Nephron progenitor cell (in vitro differentiated cells): ENCODE results near the gene SMARCD3.

ENCODE experiments used
- DNase-seq: peaks from one replicate; pipeline ENCODE4 v3.0.0; 2021
- H3K27ac Mint-ChIP-seq: 2 replicates; pipeline ENCODE4 v1.8.0; 2021; ENCODE audit warnings: mild to moderate bottlenecking, moderate library complexity, mixed read lengths
- H3K27me3 Mint-ChIP-seq: 2 replicates; pipeline ENCODE4 v1.8.0; 2021; ENCODE audit warnings: mild to moderate bottlenecking, low read depth, mixed read lengths; ENCODE audit not compliant: poor library complexity
- H3K36me3 Mint-ChIP-seq: 2 replicates; pipeline ENCODE4 v1.8.0; 2021; ENCODE audit warnings: low read depth, mixed read lengths
- H3K4me1 Mint-ChIP-seq: 2 replicates; pipeline ENCODE4 v1.8.0; 2021; ENCODE audit warnings: mixed read lengths
- H3K4me3 Mint-ChIP-seq: 2 replicates; pipeline ENCODE4 v1.8.0; 2021; ENCODE audit warnings: mild to moderate bottlenecking, moderate library complexity, mixed read lengths
- H3K9me3 Mint-ChIP-seq: 2 replicates; pipeline ENCODE4 v1.8.0; 2021; ENCODE audit warnings: mild to moderate bottlenecking, moderate library complexity, mixed read lengths
- CTCF ChIP-seq: fragments of 200-600 bp; sonication (generic); IDR thresholded peaks from 2 replicates; pipeline ENCODE4 v1.5.0; 2021; ENCODE audit warnings: antibody characterized with exemption

SMARCD3 gene

GRCh38 chr7:151271699-151272355, 23.3 kb upstream of the SMARCD3 start:
- no peak for DNase-seq
- Mint-ChIP-seq H3K36me3 (no peaks in the 10 kb centered on the region), H3K9me3 (no peaks in the 10 kb centered on the region), H3K27ac (no peak overlapping the region), H3K4me3 (no peak overlapping the region), H3K27me3 (peaks cover 36% of the 10 kb centered on the region), H3K4me1 (no peaks in the 10 kb centered on the region)
- TF ChIP-seq CTCF = no peak

GRCh38 chr7:151269511-151269910, 21.0 kb upstream of the SMARCD3 start:
- Mint-ChIP-seq H3K4me1 (no peaks in the 10 kb centered on the region), H3K27me3 (peaks cover 15% of the 10 kb centered on the region), H3K36me3 (no peaks in the 10 kb centered on the region), H3K4me3 (no peak overlapping the region), H3K27ac (peak overlapping the region; percentile 25), H3K9me3 (no peaks in the 10 kb centered on the region)
- TF ChIP-seq CTCF = no peak
- DNase-seq = no peak

- no peaks in the 10 kb centered on the region for H3K9me3 Mint-ChIP-seq
- H3K4me3 Mint-ChIP-seq = no peak overlapping the region
- peaks cover 37% of the 10 kb centered on the region for H3K27me3 Mint-ChIP-seq
- no peaks in the 10 kb centered on the region for H3K36me3 Mint-ChIP-seq
- no peak for DNase-seq
- TF ChIP-seq CTCF = no peak
- H3K27ac Mint-ChIP-seq = no peak overlapping the region
- H3K4me1 Mint-ChIP-seq = no peaks in the 10 kb centered on the region
Measured at GRCh38 chr7:151265351-151265931, 16.9 kb upstream of the SMARCD3 start.

- no peak overlapping the region for H3K27ac Mint-ChIP-seq
- TF ChIP-seq CTCF = no peak
- H3K9me3 Mint-ChIP-seq = no peaks in the 10 kb centered on the region
- no peak overlapping the region for H3K4me3 Mint-ChIP-seq
- H3K36me3 Mint-ChIP-seq = no peaks in the 10 kb centered on the region
- H3K4me1 Mint-ChIP-seq = no peaks in the 10 kb centered on the region
- DNase-seq = no peak
- H3K27me3 Mint-ChIP-seq = peaks cover 43% of the 10 kb centered on the region
Measured at GRCh38 chr7:151264615-151265014, 16.1 kb upstream of the SMARCD3 start.

- Mint-ChIP-seq H3K9me3 (no peaks in the 10 kb centered on the region), H3K27me3 (peaks cover 65% of the 10 kb centered on the region), H3K27ac (no peak overlapping the region), H3K4me1 (peaks cover 5% of the 10 kb centered on the region), H3K36me3 (no peaks in the 10 kb centered on the region), H3K4me3 (no peak overlapping the region)
- DNase-seq = no peak
- no peak for TF ChIP-seq CTCF
Measured at GRCh38 chr7:151261529-151261928, 13.0 kb upstream of the SMARCD3 start.

- DNase-seq = no peak
- Mint-ChIP-seq H3K27me3 (peaks cover 70% of the 10 kb centered on the region), H3K9me3 (no peaks in the 10 kb centered on the region), H3K4me1 (peaks cover 8% of the 10 kb centered on the region), H3K36me3 (no peaks in the 10 kb centered on the region), H3K4me3 (no peak overlapping the region), H3K27ac (no peak overlapping the region)
- TF ChIP-seq CTCF = no peak
Measured at GRCh38 chr7:151260883-151261282, 12.4 kb upstream of the SMARCD3 start.
